Activated T-helper 1 cell treated with Interleukin-2 at 50 U/mL for 16 hours (primary cell): ENCODE measurements around the gene AKAP7.
A peak's percentile ranks its signal among the peaks of the same experiment; 100 is the strongest.
"Not testable (repeated sequence)": the region's sequence is repeated elsewhere in the genome, so short reads cannot be mapped to it uniquely, and the experiment has no call there.

Experiments
- DNase-seq: peaks from one replicate; pipeline ENCODE4 v3.0.0-alpha.2; 2020; ENCODE audit warnings: low read depth

AKAP7 gene

DNA sequence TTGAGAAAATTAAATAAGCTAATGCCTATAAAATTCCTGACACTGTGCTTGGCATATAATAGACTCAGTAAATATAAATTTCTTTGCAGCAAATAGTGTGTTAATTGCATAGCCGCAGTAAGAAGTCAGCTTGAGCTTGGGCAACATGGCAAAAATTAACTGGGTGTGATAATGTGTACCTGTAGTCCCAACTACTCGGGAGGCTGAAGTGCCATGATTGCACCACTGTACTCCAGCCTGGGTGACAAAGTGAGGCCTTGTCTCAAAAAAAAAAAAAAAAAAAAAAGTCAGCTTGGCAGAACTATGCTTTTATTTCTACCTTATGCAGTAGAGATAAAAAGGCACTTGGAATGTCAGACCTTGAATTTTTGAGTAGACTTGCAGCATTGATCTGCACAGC lies 121.8 kb downstream of the AKAP7 start:
- no peak for DNase-seq

DNA sequence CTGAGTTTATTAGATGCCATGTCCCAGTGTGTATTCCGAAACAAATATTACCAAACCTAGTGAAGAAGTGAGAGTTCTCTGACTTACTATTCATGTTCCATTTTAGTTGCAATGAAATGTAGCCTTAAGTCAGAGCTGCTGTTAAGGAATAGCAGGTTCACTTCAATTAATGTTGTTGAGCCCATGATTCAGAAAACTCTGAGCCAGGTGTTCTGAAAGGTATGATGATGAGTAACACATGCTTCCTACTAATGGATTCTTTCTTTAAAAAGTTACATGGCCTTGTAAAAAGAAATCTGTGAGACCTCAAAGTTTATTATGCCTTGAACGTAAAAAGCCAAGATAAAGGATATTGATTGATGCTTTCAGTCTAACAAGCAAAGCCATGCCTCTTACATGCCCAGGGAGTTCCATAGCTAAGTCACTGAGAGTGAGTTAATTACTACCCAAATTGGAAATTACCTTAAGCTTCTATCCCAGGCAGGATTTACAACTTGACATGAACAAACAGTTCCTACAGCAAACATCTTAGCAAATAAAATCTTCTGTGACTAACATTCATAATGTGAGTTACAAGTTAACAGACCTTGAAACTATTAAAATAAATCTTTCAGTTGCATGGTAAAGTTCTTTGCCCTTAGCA lies 122.9 kb downstream of the AKAP7 start:
- DNase-seq, result no peak

DNA sequence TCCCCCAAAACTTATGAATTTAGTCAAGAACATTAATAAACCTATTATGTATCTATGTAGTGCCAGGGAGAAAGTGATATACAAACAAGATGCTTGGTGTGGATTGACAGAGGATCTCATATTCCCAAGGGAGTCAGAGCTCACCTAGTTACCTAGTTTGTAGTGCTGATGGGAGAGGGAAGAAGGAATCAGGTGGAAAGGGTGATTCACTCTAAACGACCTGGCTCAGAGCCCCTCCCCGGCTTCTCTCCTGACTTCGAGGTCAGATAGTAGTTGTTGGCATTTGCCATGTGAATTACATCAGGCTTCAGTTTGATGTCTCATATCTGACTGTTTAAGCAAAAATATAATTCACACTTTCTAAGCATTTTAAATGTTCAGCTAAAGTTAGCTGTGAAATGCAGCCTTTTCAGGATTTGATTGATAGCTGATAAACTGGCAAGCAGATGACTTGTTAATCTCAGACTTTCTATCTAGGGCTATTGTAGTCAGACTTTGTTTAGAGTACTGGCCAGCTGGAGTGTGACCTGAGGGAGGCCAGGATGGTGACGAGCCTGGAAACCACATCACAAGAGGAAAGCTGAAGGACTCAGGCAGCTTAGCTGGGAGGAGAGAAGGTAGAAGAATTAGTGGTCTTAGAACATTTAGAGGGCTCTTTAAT lies 123.7 kb downstream of the AKAP7 start:
- no peak for DNase-seq

DNA sequence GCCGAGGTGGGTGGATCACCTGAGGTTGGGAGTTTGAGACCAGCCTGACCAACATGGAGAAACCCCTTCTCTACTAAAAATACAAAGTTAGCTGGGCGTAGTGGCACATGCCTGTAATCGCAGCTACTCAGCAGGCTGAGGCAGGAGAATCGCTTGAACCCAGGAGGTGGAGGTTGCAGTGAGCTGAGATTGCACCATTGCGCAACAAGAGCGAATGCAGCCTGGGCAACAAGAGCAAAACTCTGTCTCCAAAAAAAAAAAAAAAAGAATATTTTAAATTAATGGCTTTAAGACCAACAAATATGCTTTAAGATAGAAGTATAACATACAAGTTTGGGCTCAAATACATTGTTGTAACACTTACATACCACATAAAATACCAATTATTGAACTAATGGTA lies 125.7 kb downstream of the AKAP7 start:
- not testable (repeated sequence) for DNase-seq

DNA sequence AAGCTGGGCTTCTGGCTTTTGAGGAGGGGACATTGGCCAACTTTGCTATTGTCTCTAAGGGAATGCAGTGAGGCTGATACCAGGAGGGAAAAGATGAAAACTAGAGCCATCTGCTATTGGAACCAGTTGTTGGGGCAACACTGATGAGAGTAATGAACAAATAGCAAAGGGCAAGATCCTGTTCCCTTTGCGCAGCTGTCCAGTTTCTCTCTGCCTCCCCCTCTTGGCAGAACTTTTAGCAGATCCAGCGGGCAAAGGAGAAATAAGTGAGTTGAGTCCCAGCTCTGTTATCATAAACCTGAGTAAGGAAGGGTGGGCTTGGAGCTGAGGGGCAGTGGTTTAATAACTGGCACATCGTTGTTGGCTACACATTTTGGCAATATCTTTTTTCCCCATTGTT lies 126.8 kb downstream of the AKAP7 start:
- no peak for DNase-seq

DNA sequence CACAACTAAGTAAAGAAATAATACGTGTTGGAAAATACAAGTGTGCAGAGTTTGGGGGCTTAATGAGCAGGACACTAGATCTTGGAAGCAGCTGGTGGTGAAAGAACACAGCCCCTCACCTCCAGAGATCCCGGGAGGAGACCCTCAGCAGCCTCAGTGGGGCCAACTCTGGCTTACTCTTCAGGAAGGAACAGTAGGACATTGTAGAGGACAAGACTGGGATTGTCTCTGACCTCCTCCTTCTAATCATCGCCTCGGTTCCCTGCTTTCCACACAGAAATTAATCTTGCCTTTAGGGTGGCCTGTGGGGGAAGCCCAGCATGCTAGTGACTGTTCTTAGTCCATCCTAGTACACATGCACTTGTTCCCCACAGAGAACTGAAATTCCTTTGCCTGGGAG lies 130.7 kb downstream of the AKAP7 start:
- no peak for DNase-seq

DNA sequence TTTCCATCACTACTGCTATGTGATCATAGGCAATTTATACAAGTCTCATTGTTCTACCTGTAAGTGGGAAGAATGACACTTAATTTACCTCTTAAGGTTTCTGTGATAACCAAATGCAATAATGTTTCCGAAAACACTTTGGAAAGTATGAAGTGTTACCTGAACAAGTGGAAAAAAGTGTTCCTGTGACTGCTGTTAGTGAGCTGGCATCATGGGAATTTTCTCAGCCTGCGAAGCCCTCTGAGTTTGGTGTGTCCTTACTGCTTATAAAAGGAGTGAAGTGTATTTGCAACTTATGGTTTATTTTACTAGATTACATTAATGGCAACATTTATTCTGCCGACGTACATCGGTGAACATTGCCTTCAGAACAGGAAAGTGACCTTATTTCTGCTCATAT lies 133.0 kb downstream of the AKAP7 start:
- no peak for DNase-seq

DNA sequence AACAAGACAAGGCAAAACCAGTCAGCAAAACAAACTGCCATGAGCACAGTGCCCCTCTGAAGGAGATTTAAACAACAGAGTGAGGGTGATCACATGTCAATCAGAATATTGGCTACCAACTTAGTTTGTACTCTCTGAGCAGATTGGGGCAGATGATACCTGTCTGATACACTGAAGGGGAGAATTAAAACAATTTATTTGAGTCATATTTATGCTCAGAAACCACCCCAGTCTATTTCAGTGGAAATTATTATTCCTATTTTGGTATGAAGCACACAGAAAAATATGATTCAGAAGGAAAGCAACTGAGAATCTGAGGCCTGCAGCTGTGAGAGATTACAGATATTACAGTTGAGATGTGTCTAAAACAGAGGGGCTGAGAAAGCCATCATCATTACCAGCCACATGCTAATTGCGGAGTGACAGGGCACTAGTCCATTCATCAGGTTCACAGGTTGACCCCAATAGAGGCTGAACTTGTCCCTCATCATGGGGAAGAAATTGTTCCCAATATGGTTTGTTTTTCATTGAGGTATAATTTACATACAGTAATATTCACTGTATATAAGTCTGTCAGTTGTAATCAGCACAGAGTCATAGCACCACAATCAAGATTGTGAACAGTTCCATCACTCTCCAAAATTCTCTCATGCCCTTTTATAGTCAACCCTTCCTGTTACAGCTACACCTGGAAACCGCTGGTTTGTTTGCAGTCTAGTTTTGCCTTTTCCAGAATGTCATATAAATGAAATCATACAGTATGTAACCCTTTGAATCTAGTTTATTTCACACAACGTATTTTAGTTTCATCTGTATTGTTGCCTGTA lies 134.5 kb downstream of the AKAP7 start:
- DNase-seq, result no peak

DNA sequence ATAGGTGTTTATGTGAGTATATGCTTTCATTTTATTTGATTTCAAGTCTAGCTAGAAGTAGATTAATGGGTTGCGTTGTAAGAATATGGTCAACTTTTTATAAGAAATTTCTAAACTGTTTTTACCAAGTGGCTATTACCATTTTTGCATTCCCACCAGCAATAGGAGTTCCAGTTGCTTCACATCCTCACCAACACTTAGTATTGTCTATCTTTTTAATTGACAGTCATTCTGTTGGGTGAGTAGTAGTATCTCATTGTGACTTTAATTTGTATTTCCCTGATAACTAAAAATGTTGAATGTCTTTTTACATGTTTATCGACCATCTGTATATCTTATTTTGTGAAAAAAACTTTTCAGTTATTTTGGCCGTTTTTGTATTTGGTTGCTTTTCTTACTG lies 135.3 kb downstream of the AKAP7 start:
- no peak for DNase-seq

DNA sequence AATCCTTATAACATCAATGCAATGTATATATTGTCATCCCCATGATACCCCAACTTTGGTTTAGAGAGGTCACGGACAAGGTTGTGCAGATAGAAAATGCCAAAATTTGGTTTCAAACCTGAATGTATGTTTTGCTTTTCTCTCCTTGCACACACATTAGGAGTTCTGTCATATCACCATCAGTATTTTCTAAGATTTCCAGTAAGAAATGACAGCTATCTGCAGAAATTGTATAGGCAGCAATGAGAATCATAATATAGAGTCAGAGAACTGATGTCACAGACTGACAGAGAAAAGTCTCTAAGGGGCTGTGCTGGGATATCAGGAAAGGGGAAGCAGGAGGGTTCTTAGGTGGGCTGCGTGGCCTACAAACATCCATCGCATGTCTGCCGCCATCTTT lies 140.0 kb downstream of the AKAP7 start:
- no peak for DNase-seq

DNA sequence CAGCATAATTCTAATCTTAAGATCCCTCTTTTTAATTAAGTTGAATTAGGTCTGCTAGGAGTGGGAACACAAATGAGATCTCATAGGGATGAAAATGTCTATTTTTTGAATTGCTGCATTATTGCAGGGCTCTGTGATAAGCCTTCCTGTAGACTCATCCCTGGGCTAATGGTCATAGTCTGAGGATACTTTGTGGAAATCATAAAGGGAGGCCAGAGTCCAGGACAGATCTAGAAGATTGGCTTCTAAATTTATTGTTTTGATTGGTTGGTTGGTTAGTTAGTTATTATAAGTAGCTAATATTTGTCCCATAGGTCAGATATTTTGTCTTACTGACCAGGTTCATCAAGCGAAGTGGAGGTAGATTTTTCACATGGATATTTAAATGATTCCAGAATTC lies 142.3 kb downstream of the AKAP7 start:
- no peak for DNase-seq

DNA sequence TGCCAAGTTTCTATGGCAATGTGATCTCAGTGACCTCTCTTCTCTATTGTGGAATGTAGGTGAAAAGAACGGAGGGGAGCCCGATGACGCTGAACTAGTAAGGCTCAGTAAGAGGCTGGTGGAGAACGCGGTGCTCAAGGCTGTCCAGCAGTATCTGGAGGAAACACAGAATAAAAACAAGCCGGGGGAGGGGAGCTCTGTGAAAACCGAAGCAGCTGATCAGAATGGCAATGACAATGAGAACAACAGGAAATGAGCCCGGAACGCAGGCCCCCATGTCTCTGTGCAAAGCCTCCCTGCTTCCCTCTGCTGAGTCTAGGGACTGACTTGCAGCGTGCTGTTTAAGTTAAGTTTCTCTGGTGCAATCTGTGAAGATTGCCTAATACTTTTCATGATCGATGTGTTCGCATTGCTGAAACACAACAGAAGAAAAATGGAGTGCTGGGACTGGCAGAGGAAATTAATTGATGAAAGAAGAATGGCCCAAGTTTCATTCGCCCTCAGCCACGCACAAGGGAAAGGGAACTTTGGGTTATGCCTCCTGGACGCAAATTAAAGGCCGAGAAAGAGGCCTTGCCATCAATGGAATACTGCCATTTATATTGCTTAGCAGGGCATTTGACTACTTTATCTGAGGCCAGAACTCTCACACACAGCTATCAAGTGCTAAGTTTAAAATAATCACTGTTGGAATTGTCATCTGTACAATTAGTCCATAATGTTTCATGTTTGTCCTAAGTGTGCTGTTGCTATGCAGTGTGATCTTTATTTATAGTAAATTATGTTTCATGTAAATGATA lies 146.4 kb downstream of the AKAP7 start:
- DNase-seq, result peak; percentile 60

DNA sequence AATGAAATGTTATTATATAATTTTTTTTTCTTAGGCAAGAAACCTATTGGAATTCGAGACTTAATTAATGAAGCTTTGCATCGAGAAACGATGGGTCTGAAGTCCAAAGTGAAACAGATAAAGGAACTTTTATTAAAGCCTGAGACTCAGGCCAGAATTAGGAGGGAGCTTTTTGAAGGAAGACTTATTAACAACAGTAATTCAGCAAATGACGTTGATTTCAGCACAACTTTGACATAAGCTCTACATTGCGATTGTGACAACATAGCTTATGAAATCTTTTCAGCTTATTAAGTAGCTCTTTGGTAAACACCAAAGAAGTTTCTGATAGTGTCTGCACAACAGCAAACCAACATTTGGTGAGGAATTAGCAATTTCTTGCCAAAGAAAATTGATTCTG lies 147.1 kb downstream of the AKAP7 start:
- DNase-seq, result no peak

DNA sequence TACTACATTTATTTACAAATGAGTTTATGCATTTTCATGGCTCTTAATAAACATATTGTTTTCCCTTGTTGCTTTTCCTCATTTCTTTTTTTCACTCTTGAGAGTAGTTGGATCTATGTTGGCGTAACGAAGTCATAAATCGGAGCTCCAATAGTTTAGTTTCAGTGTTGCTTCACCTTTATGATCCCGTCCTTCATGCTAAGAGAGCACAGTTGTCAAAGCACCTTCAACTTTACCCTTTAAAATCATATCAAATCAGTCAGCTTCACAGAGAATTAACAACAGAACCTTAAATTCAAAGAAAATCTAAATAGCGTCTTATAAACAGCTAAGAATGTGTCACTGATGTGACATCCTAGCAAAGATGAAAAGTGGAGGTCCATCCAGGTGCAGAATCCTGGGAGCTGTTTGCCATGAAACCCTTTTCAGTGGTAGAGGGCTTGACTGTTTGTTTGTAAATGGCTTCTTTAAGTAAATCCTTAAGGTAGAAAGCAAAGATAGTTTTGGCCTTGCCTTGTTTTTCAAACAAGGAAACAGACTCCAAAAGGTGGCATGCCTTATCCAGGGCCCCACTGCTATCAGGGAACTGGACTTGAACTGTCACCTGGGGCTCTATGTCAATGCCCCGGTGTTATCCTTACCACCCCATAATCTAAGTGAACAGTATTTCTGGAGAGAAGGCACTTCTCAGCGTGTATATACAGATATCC lies 148.4 kb downstream of the AKAP7 start:
- DNase-seq, result no peak

DNA sequence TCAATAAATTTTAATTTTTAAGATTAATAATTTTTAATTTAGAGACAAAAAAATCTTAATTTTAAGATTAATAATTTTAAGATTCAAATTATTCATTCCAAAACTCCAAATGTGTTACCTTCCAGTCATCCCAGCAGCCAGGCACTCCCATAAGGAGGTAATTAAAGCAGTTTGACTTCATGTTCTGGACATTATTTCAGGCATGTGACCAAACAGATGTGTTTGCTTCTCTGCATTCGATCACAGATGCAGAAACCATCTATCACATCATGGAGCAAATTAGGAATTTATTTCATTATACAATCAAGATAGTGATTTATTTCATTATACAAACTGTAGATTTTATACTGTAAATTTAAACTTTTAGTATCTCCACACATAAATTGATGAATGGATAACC lies 150.3 kb downstream of the AKAP7 start:
- no peak for DNase-seq

DNA sequence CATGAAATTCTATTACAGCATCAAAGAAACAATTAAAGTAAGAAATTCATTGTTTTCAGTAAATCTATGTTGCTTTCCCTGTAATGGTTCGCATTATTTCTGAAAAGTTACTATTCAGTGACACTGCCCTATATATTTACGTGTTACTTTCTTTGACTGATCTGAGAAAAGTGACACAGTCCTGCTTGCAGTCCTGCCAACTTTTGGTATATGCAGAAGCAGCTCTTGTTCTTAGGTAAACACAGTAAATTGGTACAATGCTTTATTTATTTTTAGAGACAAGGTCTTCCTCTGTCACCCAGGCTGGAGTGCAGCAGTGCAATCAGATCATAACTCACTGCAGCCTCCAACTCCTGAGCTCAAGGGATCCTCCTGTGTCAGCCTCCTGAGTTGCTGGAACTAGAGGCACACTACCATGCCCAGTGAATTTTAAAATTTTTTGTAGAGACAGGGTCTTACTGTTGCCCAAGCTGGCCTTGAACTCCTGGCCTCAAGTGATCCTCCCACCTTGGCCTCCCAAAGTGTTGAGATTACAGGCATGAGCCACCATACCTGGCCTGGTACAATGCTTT lies 151.3 kb downstream of the AKAP7 start:
- DNase-seq, result no peak

DNA sequence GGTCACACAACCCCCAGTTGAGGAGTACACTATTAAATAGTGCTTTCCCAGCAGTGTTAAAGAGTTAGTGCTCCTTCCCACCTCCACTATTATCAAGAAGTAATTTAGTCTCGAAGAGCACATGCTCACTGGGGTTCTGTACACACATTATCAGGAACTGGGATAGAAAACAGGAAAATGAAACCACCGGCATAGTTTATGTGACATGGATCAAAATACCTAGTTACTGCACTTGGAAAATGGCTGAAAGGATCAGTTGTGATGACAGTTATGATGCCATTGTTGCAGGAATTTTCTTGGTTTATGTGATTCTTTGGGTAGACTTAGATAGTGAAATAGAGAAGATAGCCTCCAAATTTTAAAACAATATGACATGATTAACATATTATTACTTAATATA lies 152.9 kb downstream of the AKAP7 start:
- DNase-seq, result no peak

DNA sequence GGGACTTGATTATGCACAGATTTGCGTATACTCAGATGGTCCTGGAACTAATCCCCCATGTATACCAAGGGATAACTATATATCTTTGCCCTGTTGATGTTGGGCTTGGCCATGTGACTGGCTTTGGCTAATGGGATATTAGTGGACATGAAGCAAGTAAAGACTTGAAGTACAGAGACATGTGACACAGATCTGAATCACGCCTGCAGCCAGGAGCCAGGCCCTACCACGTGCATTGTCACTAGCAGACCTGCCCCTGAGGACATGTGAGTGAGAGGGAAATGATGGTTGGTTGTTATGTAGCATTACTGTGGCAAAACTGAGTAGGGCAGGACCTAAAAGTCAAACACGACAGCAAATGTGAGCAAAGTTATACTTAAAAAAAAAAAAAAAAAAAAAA lies 155.7 kb downstream of the AKAP7 start:
- DNase-seq, result no peak

DNA sequence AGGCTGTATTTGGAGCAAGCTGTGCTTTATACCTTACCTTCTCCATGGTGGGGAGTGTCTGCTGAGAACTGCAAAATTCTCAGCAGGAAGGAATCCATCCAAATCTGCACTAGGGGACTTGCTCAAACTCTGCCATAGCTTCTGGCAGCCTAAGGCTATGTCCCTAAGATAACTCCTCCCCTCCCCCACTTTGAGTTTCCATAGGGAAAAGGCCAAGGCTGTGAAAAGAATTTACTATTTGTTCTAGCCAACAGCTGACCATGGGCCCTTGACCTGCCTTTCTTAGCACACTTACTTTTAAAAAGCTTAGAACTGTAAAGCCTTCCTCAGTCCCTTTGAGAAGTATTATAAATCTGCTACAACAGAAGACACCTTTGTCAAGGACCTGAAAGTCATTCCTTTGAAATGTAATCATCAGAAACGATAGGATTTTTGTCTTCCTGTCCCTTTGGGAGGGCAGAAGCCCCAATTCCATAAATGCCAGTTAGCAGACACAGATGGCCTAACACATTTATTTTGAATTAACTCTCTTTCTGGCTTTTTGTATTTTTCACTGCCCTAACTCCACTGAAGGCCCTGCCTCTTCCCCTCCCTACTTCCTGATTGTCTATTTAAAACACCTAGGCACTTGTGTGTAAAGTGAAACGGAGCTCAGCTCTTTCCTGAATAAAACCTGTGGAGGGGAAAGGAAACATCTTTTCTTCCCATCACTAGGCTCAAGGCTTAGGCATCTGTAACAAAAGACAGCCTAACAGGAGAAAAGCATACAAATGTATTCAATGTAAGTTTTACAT lies 157.1 kb downstream of the AKAP7 start:
- no peak for DNase-seq

DNA sequence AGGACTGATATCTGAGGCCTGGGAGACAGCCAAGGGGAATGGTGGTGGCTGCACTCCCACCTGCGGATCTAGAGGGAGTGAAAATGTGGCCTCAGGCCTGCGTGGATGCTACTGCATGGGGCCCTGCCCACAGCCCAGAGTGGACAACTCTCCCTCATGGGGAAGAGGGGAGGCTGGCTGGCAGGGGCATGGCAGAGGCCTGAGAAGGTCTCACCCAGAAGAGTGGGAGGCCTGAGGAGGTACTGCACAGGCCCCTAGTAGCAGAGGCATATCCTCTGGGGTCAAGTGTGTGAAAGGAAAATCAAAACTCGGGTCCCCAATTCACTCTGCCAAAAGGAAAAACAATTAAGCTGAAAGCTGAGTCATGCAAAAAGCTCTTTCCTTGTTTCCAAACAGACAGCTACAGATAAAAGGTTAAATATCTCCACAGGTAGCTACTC lies 158.2 kb downstream of the AKAP7 start:
- no peak for DNase-seq

DNA sequence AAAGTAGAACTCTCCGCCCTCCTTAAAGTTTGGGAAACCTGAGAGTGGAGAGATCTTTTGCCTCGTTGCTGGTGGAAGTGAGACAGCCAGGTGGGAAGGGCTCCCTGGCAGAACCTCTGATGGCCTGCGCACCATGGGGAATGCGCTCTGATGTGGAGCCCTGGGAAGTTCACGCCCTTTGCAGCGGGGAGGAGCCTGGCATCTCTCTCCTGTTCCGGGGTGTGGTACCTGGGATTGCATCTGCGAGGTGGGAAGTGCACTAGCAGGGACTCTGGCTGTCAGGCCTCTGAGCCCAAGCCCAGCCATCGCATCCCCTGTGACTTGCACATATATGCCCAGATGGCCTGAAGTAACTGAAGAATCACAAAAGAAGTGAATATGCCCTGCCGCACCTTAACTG lies 159.8 kb downstream of the AKAP7 start:
- no peak for DNase-seq
